Pulmonary artery endothelial cell (primary cell): ENCODE data around the gene HNRNPH1. TPM values are rescaled to one million over a fixed set of nuclear protein-coding genes. Genes with fewer than 3 reads are reported as not detected.
"Not testable (repeated sequence)": the region's sequence is repeated elsewhere in the genome, so short reads cannot be mapped to it uniquely, and the experiment has no call there.

Experiments used
- DNase-seq: peaks from one replicate; pipeline ENCODE4 v3.0.0-alpha.2; 2011; ENCODE audit warnings: low read depth, low spot score
- total RNA-seq: library from RNA; depleted of rRNA; stranded (reverse); fragments of >200 nt; gene quantifications from 2 replicates; pipeline ENCODE4 v1.2.3, GENCODE V29; 2014

Gene HNRNPH1
- total RNA-seq = 648 and 1,151 TPM in 2 replicates

DNA sequence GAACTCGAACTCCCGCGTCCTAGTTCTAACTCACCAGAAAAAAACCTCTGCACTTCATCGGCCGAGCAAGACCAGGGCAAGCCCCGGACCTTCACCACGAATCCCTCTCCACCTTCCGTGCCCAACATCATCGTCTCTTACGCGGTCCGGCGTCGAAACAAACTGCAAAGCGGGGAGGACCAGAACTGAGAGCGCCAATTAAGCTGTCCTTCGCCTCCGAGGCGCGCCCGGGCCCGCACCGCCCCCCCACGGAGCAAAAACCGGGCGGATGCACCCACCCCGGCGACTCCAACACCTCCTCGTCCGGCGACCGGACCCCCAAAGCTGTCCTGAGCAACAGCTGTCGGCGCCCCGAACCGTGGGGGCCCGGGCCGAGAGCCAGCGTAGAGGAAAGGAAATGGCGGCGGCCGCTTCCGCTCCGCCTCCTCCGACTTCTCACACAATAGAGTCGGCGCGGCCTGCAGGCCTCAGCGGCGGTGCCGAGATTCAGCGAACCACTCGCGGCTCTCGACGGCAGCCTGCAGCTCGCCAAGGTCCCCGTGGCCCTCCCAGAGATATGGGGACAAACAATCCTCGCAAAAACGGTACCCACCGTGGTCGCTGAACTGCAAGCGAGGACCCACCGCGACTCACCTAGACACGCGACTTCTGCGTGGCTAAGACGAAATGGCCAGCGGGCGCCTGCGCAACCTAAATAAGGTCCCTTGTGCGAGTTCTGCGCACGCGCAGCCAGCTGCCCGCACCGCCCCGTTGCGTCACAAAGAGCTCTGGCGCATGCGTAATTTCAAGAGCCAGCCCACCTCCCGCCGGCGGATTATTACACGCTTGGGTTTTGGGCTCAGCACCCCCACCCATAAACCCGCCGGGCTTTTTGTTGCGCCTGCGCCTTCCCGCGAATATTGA lies at the start of gene HNRNPH1:
Gene HNRNPH1, minus strand, starts transcription at position 669 of the 903 bp plus-strand sequence. Its CDS starts 538 bp downstream, at position 131.
- peak; percentile 92 for DNase-seq

GRCh38 chr5:179668391-179668790 lies 44.9 kb upstream of the HNRNPH1 start:
- DNase-seq = no peak

DNA sequence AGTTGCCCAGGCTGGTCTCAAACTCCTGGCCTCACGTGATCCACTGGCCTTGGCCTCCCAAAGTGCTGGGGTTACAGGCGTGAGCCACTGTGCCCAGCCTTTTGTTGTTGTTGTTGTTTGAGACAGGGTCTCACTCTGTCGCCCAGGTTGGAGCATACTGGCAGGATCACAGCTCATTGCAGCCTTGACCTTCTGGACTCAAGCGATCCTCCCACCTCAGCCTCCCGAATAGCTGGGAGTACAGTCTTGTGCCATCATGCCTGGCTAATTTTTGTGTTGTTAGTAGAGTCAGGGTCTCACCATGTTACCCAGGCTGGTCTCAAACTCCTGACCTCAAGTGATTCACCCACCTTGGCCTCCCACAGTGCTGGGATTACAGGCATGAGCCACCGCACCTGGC lies 38.2 kb upstream of the HNRNPH1 start:
- not testable (repeated sequence) for DNase-seq

DNA sequence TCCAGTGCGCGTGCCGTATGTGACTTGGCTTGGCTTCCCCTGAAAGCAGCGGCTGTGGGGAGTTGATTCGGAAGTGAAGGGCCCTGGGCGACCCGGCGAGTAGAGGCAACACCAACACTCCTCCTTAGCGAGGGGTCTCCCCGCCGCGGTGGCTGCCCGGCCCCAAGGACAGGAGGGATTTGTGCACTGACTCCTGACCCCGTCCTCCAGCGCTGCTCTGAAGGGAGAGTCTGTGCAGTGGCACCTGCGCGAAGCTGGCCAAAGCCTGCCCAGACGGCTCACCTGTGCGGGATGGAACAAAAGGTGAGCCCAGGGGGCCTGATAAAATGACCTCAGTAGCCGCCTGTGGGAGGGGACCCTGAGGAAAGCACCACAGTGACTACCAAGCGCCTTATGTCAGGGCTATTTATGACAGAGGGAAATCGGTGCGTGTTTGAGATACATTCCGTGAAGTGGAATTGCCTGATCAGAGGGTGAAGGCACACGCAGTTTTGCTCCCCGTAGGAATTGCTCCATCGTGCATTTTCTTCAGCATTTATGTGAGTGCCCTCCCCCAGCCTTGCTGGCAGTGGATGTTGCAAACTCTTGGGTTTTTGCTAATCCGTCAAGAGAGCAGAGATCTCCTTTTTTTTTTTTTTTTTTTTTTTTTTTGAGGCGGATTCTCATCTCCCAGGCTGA lies 34.8 kb upstream of the HNRNPH1 start:
- DNase-seq = not testable (repeated sequence)

DNA sequence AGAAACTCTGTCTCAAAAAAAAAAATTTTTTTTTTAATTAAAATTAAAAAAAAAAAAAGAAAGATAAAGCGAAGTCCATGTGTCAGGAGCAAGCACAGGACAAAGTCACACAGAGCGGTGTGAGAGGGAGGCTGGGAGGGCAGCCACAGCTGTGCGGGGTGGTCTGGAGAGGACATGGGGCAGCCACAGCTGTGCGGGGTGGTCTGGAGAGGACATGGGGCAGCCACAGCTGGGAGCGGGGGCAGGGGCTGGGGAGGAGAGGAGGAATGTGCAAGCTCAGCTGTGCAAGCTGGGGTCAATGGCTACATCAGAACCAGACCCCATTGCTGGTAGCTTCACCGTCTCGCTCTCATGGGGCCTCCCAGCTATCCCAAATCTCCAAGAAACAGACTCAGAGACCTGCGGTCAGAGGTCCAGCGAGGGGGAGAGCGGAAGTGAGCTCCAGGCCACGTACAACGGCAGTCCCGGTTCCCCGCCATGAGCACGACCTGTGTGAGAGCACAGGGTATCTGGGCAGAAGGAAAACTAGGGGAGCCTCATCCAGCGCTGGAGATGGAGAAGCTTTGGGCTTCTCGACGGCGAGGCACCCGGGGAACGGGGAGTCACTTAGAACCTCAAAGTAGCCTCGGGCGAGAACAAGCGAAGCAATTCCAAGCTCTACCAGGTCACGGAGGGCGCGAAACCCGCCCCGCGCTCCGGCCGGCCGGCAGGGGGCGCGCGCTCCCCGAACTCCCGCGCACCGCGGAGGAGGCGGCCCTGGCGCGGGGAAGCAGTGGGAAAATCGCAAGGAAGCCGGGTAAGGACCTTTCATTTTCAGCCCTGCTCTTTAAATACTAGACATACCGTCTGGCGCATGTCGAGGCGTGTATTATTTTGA lies 34.1 kb upstream of the HNRNPH1 start:
- DNase-seq = not testable (repeated sequence)

- not testable (repeated sequence) for DNase-seq
Observed at GRCh38 chr5:179653135-179653534, 29.7 kb upstream of the HNRNPH1 start.

DNA sequence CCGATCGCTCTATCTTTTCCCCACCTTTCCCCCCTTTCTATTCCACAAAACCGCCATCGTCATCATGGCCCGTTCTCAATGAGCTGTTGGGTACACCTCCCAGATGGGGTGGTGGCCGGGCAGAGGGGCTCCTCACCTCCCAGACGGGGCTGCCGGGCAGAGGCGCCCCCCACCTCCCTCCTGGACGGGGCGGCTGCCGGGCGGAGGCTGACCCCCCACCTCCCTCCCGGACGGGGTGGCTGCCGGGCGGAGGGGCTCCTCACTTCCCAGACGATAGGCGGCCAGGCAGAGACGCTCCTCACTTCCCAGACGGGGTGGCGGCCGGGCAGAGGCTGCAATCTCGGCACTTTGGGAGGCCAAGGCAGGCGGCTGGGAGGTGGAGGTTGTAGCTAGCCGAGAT lies 26.8 kb upstream of the HNRNPH1 start:
- DNase-seq = not testable (repeated sequence)

DNA sequence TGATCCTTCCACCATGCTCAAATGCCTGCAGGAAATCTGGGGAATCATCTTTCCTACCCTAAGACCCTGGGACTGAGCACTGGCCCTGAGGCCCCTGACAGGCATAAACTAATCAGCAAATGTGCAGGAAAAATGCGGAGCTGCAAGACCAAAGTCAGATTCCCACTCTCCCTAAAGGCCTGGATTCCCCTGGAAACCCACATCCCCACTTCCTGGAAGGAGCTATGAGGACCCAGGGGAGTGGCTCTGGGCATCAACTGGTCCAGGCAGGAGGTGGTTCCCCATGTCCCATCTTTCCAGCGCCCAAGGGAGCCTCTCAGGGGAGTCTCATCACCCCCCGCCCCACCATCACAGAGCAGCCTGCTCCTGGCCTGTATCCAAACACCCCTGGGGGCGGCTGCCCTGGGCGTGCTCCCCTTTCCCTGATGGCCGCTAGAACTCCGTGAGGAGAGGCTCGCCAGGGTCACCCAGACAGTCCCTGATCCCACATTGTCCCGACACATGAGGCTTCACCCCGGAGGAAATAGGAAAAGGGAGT lies 25.8 kb upstream of the HNRNPH1 start:
- not testable (repeated sequence) for DNase-seq

DNA sequence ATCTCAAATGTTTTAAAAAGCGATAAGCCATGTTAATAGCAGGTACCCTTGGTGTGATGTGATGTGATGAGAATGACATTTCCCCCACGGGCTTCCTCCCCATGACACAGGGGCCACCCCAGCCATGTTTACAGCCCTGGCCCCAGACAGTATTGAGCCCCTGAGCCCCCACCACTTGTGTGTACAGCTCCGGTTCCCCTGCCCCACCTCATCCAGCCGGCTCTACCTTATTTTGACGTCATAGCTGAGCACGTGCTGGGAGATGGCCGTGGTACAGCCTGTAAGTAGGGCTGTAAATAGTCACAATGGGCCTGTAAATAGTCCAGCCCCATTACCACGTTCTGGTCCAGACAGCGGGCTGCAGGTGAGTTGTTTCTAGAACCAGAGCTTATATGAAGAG lies 24.9 kb upstream of the HNRNPH1 start:
- DNase-seq = no peak

- not testable (repeated sequence) for DNase-seq
Observed at GRCh38 chr5:179644766-179645165, 21.3 kb upstream of the HNRNPH1 start.

GRCh38 chr5:179643141-179643920 lies 19.9 kb upstream of the HNRNPH1 start:
- DNase-seq = not testable (repeated sequence)

- not testable (repeated sequence) for DNase-seq
Observed at GRCh38 chr5:179642626-179643025, 19.2 kb upstream of the HNRNPH1 start.

- DNase-seq = not testable (repeated sequence)
Observed at GRCh38 chr5:179641745-179642144, 18.3 kb upstream of the HNRNPH1 start.

DNA sequence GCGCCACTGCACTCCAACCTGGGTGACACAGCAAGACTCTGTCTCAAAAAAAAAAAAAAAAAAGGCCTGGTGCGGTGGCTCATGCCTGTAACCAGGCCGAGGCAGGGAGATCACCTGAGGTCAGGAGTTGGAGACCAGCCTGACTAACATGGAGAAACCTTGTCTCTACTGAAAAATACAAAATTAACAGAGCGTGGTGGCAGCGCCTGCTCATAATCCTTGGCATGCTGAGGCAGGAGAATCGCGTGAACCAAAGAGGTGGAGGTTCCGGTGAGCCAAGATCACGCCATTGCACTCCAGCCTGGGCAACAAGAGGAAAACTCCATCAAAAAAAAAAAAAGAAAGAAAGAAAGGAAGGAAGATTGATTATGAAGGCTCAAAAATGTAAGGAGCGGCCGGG lies 15.8 kb upstream of the HNRNPH1 start:
- DNase-seq = not testable (repeated sequence)

DNA sequence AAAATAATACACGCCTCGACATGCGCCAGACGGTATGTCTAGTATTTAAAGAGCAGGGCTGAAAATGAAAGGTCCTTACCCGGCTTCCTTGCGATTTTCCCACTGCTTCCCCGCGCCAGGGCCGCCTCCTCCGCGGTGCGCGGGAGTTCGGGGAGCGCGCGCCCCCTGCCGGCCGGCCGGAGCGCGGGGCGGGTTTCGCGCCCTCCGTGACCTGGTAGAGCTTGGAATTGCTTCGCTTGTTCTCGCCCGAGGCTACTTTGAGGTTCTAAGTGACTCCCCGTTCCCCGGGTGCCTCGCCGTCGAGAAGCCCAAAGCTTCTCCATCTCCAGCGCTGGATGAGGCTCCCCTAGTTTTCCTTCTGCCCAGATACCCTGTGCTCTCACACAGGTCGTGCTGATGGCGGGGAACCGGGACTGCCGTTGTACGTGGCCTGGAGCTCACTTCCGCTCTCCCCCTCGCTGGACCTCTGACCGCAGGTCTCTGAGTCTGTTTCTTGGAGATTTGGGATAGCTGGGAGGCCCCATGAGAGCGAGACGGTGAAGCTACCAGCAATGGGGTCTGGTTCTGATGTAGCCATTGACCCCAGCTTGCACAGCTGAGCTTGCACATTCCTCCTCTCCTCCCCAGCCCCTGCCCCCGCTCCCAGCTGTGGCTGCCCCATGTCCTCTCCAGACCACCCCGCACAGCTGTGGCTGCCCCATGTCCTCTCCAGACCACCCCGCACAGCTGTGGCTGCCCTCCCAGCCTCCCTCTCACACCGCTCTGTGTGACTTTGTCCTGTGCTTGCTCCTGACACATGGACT lies 11.1 kb upstream of the HNRNPH1 start:
- DNase-seq = not testable (repeated sequence)

DNA sequence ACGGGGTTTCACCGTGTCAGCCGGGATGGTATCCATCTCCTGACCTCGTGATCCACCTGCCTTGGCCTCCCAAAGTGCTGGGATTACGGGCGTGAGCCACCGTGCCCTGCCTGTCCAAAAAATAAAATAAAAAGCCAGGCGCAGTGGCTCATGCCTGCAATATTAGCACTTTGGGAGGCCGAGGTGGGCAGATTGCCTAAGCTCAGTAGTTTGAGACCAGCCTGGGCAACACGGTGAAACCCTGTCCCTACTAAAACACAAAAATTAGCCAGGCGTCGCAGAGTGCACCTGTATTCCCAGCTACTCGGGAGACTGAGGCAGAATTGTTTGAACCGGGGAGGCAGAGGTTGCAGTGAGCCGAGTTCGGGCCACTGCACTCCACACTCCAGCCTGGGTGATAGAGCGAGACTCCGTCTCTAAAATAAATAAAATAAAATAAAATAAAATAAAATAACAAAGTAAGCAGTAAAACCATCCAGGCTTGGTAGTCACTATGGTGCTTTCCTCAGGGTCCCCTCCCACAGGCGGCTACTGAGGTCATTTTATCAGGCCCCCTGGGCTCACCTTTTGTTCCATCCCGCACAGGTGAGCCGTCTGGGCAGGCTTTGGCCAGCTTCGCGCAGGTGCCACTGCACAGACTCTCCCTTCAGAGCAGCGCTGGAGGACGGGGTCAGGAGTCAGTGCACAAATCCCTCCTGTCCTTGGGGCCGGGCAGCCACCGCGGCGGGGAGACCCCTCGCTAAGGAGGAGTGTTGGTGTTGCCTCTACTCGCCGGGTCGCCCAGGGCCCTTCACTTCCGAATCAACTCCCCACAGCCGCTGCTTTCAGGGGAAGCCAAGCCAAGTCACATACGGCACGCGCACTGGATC lies 10.3 kb upstream of the HNRNPH1 start:
- not testable (repeated sequence) for DNase-seq

- DNase-seq = no peak
Observed at GRCh38 chr5:179624841-179625271, 1.4 kb upstream of the HNRNPH1 start.
